ENCODE results near the gene QKI.

Gene QKI

DNA sequence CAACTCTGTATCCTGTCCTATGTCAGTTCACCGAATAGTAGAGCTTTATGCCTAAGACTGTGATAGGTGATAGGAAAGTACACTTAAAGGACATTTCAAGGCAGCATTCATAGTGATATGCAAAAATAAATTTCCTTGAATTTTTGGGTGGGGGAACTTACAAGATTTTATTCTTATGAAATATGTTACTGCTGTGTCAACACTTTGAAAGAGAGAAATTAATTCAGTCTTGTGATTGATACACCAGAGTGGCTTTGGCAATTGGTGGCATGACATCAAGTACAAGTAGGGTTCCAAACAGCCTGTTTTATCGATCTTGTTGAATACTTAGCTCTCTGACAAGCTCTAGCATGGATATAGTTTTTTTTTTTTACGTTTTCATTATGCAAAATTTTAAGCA lies 72.3 kb downstream of the QKI start:
- TF ChIP-seq POLR2A (IDR thresholded peaks at IDR 0.05; ENCODE audit: low read depth, low read length) = no peak
- DNase-seq (ENCODE audit: insufficient read length, low spot score) (no peak), FAIRE-seq (no peak)

DNA sequence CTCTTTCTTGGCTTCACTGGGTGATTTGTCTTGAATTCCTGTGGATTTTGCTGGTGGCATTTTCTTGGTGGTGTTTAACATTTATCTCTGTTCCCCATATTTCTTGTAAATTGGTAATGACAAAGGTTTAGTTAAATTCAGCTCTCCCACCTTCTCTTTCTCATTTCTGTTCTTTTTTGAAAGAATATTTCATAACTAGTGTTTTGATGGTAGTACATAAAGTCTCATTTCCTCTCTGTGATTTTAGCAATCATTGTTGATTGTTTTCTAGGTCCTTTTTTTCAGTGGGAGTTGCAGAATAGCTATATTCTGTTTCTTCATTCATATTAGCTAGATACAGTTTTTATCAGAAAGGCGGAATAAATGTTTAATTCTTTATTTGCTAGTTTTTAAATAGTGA lies 73.1 kb downstream of the QKI start:
- FAIRE-seq = no peak
- no peak for DNase-seq (ENCODE audit: insufficient read length, low spot score)
- TF ChIP-seq POLR2A (IDR thresholded peaks at IDR 0.05; ENCODE audit: low read depth, low read length) = no peak

DNA sequence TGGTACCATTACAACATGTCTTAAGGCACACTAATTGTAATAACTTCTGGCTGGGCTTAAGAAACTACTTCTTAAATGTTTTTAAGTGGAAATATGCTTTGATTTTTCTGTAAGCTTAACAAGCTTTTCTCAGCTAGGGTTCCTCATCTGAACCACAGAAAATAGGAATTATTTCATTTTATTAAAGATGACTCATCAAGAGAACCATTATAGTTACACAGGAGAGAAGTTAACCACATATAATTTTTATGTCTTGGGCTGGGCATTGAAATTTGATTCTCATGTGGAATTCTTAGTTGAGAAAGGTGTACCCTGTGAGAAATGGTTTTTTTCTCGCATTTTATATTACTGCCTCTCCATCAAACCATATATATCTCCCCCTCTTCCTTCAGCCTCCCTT lies 75.1 kb downstream of the QKI start:
- FAIRE-seq (no peak), DNase-seq (ENCODE audit: insufficient read length, low spot score) (no peak)
- TF ChIP-seq POLR2A (IDR thresholded peaks at IDR 0.05; ENCODE audit: low read depth, low read length) = no peak

DNA sequence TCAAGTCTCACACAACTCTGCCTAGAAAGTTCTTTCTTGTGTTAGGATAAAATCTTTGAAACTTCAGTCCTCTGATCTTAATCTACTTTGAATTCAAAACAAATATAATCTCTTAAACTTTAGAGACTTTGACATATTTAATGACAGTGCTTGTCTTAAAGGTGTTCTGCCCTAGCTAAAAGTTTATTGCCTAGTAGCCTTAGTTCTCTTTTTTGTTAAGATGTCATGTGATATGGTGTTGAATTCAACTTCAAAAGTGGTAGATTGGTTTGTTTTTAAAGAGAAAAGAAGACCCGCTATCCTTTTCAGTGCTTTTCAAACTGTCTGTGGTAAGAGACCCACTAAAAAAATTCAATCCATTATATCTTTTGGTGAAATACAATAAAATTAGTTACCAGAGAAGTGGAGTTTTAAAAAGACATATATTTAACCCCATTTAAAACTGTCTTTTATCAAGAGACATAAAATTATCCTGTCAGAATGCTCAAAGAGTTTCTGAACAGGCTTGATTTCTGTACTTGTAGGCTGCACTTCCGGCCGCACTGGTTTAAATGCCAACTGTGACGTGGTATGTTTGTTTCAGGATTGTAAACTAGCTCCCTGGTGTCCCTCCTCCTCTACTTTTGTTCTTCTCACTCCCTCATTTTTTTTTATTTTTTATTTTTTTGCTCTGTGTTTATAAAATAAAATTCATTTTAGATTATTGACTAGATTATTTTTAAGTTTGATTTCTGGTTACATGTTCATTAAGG lies 76.5 kb downstream of the QKI start:
- no peak for DNase-seq (ENCODE audit: insufficient read length, low spot score)
- no peak for FAIRE-seq
- no peak for TF ChIP-seq POLR2A (IDR thresholded peaks at IDR 0.05; ENCODE audit: low read depth, low read length)

DNA sequence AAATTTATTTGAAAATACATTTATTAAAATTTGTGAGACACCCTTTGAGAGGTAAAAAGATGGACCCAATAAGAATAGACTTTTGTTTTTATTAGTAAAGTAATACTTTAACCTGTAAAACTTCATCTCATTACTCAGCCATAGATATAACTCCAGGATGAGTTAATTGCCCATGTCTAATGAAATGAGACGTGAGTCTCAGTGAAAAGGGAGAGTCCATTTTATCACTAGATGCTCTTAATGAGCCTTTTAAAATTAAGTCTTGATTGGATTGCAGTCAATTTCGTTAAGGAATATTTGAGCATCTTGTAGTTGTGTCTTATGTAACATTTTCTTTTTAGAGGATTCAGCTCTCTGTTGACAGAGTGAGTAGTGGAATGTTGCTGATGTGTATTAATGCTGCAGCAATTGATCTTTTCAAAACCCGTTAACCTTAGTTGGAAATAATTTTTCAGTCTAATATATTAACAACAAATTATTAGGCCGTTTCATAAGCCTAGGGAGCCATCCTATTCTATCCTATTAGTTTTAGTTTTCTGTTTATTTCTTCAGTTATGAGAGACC lies 77.3 kb downstream of the QKI start:
- TF ChIP-seq POLR2A (IDR thresholded peaks at IDR 0.05; ENCODE audit: low read depth, low read length) = no peak
- FAIRE-seq = no peak
- no peak for DNase-seq (ENCODE audit: insufficient read length, low spot score)

DNA sequence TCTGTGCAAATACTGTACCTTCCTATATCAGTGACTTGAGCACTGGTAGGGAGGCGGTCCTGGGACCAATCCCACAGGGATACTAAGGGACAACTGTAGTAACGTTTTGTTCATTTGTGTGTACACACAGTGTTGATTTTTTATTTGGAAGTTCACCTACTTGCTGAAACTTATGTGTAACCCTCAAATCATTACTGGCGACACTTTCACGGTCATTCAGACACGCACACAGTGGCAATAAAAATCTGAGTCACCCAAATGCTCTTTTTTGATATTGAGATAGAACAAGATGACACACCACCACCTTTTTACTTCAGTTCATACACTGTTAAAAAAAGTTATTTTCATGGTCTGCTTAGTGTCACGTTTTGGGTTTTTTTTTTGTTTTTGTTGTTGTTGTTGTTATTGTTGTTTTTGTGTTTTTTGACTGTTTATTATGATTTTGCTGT lies 79.8 kb downstream of the QKI start:
- TF ChIP-seq POLR2A (IDR thresholded peaks at IDR 0.05; ENCODE audit: low read depth, low read length) = no peak
- DNase-seq (ENCODE audit: insufficient read length, low spot score) (no peak), FAIRE-seq (no peak)

DNA sequence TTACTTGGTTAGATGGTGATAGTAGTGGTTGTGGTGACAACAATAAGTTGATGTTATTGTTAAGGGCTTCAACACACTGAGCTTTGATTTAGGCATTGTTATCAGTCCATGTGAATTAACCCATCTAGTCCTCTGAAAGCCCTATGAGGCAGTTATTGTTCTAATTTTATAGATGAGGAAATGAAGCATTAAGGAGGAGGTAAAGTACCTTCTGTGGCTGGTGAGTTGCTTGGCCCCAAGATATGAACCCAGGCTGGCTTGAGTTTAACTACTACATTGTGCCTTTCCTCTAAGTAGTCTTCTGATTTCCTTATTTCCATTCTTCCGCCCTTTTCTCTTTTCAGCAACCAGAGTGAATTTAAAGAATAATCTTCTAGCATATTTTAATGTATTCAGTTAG lies 81.7 kb downstream of the QKI start:
- TF ChIP-seq POLR2A (IDR thresholded peaks at IDR 0.05; ENCODE audit: low read depth, low read length) = no peak
- FAIRE-seq (no peak), DNase-seq (ENCODE audit: insufficient read length, low spot score) (no peak)

DNA sequence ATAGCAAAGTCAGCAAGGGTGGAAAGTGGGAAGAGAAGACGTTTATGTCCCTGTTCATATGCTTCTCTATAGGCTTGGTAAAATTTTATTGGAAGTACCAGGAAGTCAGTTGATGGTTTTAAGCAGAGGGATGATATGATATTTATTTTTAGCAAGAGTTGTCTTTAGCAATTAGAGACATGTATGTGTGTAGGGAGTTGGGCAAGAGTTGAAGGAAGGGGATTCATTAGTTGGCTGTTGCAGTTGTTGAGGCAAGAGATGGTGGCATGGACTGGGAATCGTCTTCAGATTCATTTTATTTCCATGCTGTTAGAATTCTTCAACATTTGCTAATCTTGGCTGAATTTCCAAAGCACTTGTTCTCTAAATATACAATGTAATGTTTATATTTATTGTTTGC lies 85.6 kb downstream of the QKI start:
- DNase-seq (ENCODE audit: insufficient read length, low spot score) (no peak), FAIRE-seq (no peak)
- no peak for TF ChIP-seq POLR2A (IDR thresholded peaks at IDR 0.05; ENCODE audit: low read depth, low read length)

DNA sequence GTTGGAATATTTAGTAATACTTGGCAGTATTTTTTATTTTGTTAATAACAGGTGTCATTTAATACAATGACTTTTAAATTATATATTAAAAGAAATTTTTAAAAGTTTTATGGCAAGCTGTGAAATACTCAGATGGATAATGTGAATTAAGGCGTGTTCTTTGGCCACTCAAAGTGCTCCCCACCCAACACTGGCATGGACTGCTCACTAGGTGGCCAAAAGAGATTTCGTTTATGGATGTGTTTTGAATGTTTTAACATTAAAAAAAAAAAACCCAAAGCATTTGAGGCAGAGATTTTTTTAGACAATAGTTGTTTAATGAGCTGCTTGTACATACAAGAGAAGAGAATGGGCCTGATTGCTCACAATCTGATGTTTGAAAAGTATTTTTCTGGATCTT lies 86.5 kb downstream of the QKI start:
- DNase-seq (ENCODE audit: insufficient read length, low spot score) (no peak), FAIRE-seq (no peak)
- no peak for TF ChIP-seq POLR2A (IDR thresholded peaks at IDR 0.05; ENCODE audit: low read depth, low read length)

DNA sequence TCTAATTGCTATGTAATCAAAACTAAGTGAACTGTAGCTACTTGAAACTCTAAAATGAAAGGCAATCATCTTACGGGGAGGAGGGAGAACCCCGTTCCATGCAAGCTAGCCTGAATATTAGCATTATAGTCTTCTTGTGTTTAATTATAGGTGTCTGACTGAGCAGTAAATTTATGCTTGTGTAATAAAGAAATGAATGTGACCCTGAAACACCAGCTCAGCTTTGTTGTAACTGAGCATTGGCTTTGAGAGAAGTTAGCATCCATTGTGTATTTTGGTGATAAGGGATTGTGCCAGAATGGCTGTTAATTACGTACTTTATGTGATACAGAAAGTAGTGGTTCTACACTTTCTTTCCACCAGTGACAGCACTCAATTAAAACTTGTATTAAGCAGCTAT lies 86.9 kb downstream of the QKI start:
- FAIRE-seq = no peak
- DNase-seq (ENCODE audit: insufficient read length, low spot score) = no peak
- TF ChIP-seq POLR2A (IDR thresholded peaks at IDR 0.05; ENCODE audit: low read depth, low read length) = no peak

DNA sequence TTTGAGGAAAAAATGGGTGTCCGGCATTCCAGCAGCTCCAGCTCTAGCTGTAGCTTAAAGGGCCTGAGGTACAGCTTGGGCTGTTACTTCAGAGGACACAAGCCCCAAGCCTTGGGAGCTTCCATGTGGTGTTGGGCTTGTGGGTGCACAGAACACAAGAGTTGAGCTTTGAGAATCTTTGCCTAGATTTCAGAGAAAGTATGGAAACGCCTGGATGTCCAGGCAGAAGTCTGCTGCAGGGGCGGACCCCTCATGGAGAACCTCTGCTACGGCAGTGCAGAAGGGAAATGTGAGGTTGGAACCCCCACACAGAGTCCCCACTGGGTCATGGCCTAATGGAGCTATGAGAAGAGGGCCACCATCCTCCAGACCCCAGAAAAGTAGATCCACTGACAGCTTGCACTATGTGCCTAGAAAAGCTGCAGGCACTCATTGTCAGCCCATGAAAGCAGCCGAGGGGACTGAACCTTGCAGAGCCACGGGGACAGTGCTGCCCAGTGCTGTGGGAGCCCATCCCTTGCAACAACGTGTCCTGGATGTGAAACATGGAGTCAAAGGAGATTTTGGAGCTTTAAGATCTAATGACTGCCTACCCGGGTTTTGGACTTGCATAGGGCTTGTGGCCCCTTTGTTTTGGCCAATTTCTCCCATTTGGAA lies 90.6 kb downstream of the QKI start:
- no peak for FAIRE-seq
- no peak for TF ChIP-seq POLR2A (IDR thresholded peaks at IDR 0.05; ENCODE audit: low read depth, low read length)
- DNase-seq (ENCODE audit: insufficient read length, low spot score) = no peak

DNA sequence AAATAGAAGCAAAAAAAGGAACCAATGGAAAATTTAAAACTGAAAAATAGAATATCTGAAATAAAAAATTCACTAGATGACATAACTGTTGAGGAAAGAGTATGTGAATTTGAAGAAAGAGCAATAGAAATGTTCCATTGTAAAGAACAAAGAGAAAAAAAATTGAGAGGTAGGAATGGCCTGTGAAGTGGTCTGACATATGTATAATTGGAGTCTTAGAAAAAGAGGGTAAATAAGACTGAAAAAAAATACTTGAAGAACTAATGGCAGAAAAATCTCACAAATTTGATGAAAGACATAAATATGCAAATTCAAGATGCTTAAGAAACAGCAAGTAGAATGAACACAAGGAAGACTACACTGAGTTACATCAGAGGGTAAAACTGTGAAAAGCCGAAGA lies 93.4 kb downstream of the QKI start:
- DNase-seq (ENCODE audit: insufficient read length, low spot score) = no peak
- FAIRE-seq = no peak
- TF ChIP-seq POLR2A (IDR thresholded peaks at IDR 0.05; ENCODE audit: low read depth, low read length) = no peak

DNA sequence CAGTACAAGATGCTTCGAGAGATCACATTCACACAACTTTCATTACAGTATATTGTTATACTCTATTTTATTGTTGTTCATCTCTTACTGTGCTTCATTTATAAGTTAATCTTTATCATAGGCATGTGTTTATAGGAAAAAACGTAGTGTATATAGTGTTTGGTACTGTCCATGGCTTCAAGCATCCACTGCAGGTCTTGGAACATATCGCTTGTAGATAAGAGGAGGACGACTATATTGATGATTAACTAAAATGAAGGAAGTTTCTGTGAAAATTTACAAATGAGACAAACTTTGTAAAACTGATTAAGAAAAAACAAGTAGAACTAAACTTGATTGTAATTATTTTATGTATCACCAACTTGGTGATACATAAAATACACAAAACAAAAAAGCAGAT lies 98.5 kb downstream of the QKI start:
- TF ChIP-seq POLR2A (IDR thresholded peaks at IDR 0.05; ENCODE audit: low read depth, low read length) = no peak
- no peak for DNase-seq (ENCODE audit: insufficient read length, low spot score)
- FAIRE-seq = no peak

DNA sequence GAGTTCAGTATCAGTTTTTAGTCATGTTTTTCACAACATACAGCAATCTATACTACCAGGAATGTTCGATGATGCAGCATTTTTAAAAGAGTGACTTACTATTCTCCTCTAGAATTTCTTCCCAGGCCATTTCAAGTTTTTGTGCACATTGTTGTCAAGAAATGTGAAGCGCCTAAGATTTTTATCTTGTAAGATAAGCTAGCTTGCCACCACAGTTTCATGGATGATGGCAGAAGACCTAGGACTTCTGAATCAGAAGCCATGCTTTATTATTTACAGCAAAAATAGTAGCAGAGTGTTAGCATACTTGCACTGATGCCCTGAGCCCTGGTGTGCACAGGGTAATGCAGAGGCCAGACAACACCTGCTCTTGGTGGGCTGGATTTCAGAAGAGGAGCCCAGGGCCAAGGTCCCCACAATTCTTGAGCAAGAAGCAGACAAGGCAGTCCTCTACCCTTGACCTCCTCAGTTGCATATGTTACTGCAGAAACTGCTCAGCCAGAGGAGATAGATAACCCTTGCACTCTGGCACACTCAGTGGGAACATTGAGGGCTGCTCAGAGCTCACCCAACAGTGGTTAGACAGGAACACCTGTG lies 99.2 kb downstream of the QKI start:
- DNase-seq (ENCODE audit: insufficient read length, low spot score) = no peak
- FAIRE-seq = no peak
- no peak for TF ChIP-seq POLR2A (IDR thresholded peaks at IDR 0.05; ENCODE audit: low read depth, low read length)

DNA sequence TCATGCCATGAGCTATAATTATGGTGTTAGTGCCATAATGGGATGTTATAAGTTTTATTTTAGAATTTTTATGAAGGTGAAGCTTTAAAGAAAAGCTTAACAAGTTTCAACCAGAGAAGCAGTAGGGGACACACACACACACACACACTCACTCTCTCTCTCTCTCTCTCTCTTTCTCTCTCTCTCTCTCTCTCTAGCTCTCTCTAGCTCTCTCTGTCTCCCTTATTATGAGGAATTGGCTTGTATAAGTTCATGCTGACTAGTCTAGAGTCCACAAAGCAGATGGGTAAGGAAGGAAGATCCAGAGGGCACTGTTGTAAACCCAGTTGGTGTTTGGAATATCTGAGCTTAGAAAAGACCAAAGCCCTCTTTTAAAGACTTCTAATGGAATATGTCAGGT lies 102.4 kb downstream of the QKI start:
- DNase-seq (ENCODE audit: insufficient read length, low spot score) = no peak
- no peak for TF ChIP-seq POLR2A (IDR thresholded peaks at IDR 0.05; ENCODE audit: low read depth, low read length)
- no peak for FAIRE-seq
